ENCODE results near the gene SNTB2. TPM values are rescaled to one million over a fixed set of nuclear protein-coding genes. Genes with fewer than 3 reads are reported as not detected.

SNTB2 gene
- total and polyA plus RNA-seq, 2 of the 13 experiments (the other 11 are each of a cell fraction or from before 2014, with no cell fraction given): 11.5 to 19.2 TPM

DNA sequence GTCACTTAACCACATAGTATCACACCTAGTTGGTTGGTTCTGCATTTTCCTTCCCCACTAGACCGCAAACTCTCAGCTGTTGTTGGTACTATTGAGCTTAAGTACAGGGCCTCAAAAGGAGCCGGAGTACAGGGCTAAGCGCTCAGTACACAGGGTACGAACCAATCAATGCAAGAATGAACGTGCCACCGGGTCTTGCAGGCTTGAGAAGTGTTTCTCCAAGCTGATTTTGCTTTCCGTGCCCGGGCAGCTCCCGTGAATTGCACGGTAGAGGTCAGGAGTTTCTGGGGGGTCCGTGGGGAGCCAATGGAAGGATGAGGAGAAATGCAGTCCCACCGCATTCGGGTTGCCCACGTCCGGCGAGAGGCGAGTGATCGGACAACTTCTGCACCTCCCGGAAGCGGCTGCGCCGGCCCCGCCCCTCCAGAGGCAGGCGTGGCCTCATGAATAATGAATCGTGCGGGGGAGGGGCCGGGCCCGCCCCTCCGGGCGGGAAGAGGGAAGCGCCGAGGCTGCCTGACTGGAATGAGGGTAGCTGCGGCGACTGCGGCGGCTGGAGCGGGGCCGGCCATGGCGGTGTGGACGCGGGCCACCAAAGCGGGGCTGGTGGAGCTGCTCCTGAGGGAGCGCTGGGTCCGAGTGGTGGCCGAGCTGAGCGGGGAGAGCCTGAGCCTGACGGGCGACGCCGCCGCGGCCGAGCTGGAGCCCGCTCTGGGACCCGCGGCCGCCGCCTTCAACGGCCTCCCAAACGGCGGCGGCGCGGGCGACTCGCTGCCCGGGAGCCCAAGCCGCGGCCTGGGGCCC, at the start of gene SNTB2 (continued):
- TF ChIP-seq, protein P1, sequence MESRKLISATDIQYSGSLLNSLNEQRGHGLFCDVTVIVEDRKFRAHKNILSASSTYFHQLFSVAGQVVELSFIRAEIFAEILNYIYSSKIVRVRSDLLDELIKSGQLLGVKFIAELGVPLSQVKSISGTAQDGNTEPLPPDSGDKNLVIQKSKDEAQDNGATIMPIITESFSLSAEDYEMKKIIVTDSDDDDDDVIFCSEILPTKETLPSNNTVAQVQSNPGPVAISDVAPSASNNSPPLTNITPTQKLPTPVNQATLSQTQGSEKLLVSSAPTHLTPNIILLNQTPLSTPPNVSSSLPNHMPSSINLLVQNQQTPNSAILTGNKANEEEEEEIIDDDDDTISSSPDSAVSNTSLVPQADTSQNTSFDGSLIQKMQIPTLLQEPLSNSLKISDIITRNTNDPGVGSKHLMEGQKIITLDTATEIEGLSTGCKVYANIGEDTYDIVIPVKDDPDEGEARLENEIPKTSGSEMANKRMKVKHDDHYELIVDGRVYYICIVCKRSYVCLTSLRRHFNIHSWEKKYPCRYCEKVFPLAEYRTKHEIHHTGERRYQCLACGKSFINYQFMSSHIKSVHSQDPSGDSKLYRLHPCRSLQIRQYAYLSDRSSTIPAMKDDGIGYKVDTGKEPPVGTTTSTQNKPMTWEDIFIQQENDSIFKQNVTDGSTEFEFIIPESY (CRISPR knock-in tag; IDR thresholded peaks at IDR 0.05): no peak
- TF ChIP-seq, protein P2, sequence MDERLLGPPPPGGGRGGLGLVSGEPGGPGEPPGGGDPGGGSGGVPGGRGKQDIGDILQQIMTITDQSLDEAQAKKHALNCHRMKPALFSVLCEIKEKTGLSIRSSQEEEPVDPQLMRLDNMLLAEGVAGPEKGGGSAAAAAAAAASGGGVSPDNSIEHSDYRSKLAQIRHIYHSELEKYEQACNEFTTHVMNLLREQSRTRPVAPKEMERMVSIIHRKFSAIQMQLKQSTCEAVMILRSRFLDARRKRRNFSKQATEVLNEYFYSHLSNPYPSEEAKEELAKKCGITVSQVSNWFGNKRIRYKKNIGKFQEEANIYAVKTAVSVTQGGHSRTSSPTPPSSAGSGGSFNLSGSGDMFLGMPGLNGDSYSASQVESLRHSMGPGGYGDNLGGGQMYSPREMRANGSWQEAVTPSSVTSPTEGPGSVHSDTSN (CRISPR knock-in tag; IDR thresholded peaks at IDR 0.05): no peak
- TF ChIP-seq CAMTA2 (CRISPR knock-in tag; IDR thresholded peaks at IDR 0.05; ENCODE audit: borderline replicate concordance): no peak; the same call in 1 of the 2 replicates
- peak; percentile 40 for TF ChIP-seq NFYB (CRISPR knock-in tag; IDR thresholded peaks at IDR 0.05)
- TF ChIP-seq ZNF207 (IDR thresholded peaks at IDR 0.05; ENCODE audit: borderline replicate concordance): no peak
- TF ChIP-seq, protein P3, sequence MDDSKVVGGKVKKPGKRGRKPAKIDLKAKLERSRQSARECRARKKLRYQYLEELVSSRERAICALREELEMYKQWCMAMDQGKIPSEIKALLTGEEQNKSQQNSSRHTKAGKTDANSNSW (CRISPR knock-in tag; IDR thresholded peaks at IDR 0.05; ENCODE audit: borderline replicate concordance): no peak
- peak; percentile 38; the same call in 1 of the 2 replicates for TF ChIP-seq CBX5 (CRISPR knock-in tag; IDR thresholded peaks at IDR 0.05; ENCODE audit: borderline replicate concordance)
- no peak for TF ChIP-seq ATF7 (IDR thresholded peaks at IDR 0.05)
- TF ChIP-seq ATF7 (CRISPR knock-in tag; IDR thresholded peaks at IDR 0.05): no peak
- TF ChIP-seq, protein P4, sequence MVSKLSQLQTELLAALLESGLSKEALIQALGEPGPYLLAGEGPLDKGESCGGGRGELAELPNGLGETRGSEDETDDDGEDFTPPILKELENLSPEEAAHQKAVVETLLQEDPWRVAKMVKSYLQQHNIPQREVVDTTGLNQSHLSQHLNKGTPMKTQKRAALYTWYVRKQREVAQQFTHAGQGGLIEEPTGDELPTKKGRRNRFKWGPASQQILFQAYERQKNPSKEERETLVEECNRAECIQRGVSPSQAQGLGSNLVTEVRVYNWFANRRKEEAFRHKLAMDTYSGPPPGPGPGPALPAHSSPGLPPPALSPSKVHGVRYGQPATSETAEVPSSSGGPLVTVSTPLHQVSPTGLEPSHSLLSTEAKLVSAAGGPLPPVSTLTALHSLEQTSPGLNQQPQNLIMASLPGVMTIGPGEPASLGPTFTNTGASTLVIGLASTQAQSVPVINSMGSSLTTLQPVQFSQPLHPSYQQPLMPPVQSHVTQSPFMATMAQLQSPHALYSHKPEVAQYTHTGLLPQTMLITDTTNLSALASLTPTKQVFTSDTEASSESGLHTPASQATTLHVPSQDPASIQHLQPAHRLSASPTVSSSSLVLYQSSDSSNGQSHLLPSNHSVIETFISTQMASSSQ (IDR thresholded peaks at IDR 0.05; ENCODE audit: low read depth): no peak
- TF ChIP-seq, protein P4 (CRISPR knock-in tag; IDR thresholded peaks at IDR 0.05; ENCODE audit: borderline replicate concordance): peak; percentile 40
- peak; percentile 78 for TF ChIP-seq SRSF4 (IDR thresholded peaks at IDR 0.05; ENCODE audit: low read depth, low read length, poor library complexity, severe bottlenecking)
- TF ChIP-seq RAD21 (CRISPR knock-in tag; IDR thresholded peaks at IDR 0.05): peak; percentile 30; the same call in 1 of the 2 replicates
- peak; percentile 96 for TF ChIP-seq RBFOX2 (IDR thresholded peaks at IDR 0.05; ENCODE audit: low read depth, low read length)
- TF ChIP-seq SRF (IDR thresholded peaks at IDR 0.05; ENCODE audit: low read depth, low read length): no peak
- TF ChIP-seq ZNF773 (CRISPR knock-in tag; IDR thresholded peaks at IDR 0.05; ENCODE audit: borderline replicate concordance): peak; percentile 83; the same call in 1 of the 2 replicates
- peak; percentile 93; the same call in 1 of the 2 replicates for TF ChIP-seq NFATC3 (CRISPR knock-in tag; IDR thresholded peaks at IDR 0.05)
- peak; percentile 73; the same call in 1 of the 2 replicates for TF ChIP-seq SNAPC2 (CRISPR knock-in tag; IDR thresholded peaks at IDR 0.05)
